HUES6 (cell line): ENCODE data around the gene PODXL.
"Not testable (repeated sequence)": the region's sequence is repeated elsewhere in the genome, so short reads cannot be mapped to it uniquely, and the experiment has no call there.

Source experiments
- H3K27ac ChIP-seq: 2 replicates; pipeline ENCODE4 v1.7.0; 2013; ENCODE audit warnings: low read depth, mild to moderate bottlenecking, low read length, inconsistent platforms
- H3K27me3 ChIP-seq: 2 replicates; pipeline ENCODE4 v1.6.1; 2013; ENCODE audit warnings: low read length; ENCODE audit not compliant: control insufficient read depth, insufficient read depth
- H3K36me3 ChIP-seq: 2 replicates; pipeline ENCODE4 v1.6.1; 2013; ENCODE audit warnings: low read length; ENCODE audit not compliant: control insufficient read depth, insufficient read depth
- H3K4me1 ChIP-seq: 2 replicates; pipeline ENCODE4 v1.6.1; 2013; ENCODE audit warnings: low read length; ENCODE audit not compliant: control insufficient read depth, insufficient read depth
- H3K4me3 ChIP-seq: 2 replicates; pipeline ENCODE4 v1.5.1; 2013; ENCODE audit warnings: low read depth, low read length
- H3K9ac ChIP-seq: one replicate; pipeline ENCODE4 v1.6.1; 2013; ENCODE audit warnings: mild to moderate bottlenecking, low read length
- H3K9me3 ChIP-seq: 2 replicates; pipeline ENCODE4 v1.6.1; 2013; ENCODE audit warnings: low read depth, low read length; ENCODE audit not compliant: control insufficient read depth, insufficient read depth

Gene PODXL

GRCh38 chr7:131462715-131463114 lies 93.7 kb downstream of the PODXL start:
- not testable (repeated sequence) for H3K4me3 ChIP-seq, H3K9me3 ChIP-seq, H3K27ac ChIP-seq, H3K9ac ChIP-seq, H3K4me1 ChIP-seq, H3K27me3 ChIP-seq
- H3K36me3 ChIP-seq: peaks cover 39% of the 10 kb centered on the region

GRCh38 chr7:131462059-131462458 lies 94.4 kb downstream of the PODXL start:
- no peaks in the 10 kb centered on the region for H3K9me3 ChIP-seq
- peaks cover 33% of the 10 kb centered on the region for H3K36me3 ChIP-seq
- H3K9ac ChIP-seq: no peak overlapping the region
- no peaks in the 10 kb centered on the region for H3K27me3 ChIP-seq
- H3K27ac ChIP-seq: no peak overlapping the region
- no peak overlapping the region for H3K4me3 ChIP-seq
- H3K4me1 ChIP-seq: no peaks in the 10 kb centered on the region

- Histone ChIP-seq H3K36me3 (peaks cover 16% of the 10 kb centered on the region; the same call in 1 of the 2 replicates), H3K4me3 (no peak overlapping the region), H3K4me1 (no peaks in the 10 kb centered on the region), H3K9ac (no peak overlapping the region), H3K27me3 (no peaks in the 10 kb centered on the region), H3K27ac (peak overlapping the region; percentile 4; the same call in 1 of the 2 replicates), H3K9me3 (no peaks in the 10 kb centered on the region)
These were observed 97.2 kb downstream of the PODXL start for GRCh38 chr7:131459256-131459655.

GRCh38 chr7:131456338-131456737 lies 100.1 kb downstream of the PODXL start:
- H3K4me3 ChIP-seq: no peak overlapping the region
- no peaks in the 10 kb centered on the region for H3K27me3 ChIP-seq
- no peak overlapping the region for H3K9ac ChIP-seq
- no peak overlapping the region for H3K27ac ChIP-seq
- H3K9me3 ChIP-seq: no peaks in the 10 kb centered on the region
- no peaks in the 10 kb centered on the region for H3K36me3 ChIP-seq
- H3K4me1 ChIP-seq: no peaks in the 10 kb centered on the region

DNA sequence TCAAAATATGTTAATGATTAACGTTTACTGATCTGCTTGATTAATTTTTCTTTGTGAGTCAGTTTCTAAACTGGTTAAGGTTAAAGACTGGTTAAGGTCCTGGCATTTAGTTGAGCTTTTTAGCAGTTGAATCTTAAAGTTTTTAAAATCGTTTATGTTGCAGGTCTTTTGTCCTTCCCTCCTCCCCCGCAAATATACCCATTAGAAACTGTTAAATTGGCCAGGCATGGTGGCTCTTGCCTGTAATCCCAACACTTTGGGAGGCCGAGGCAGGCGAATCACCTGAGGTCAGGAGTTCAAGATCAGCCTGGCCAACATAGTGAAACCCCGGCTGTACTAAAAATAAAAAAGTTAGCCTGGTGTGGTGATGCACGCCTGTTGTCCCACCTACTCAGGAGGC lies 100.9 kb downstream of the PODXL start:
- no peaks in the 10 kb centered on the region for H3K4me1 ChIP-seq
- no peak overlapping the region for H3K9ac ChIP-seq
- H3K27ac ChIP-seq: 0 out of 2 replicates have a peak overlapping the region, but pooled peaks have one; percentile 8
- no peaks in the 10 kb centered on the region; the same call in 1 of the 2 replicates for H3K36me3 ChIP-seq
- H3K27me3 ChIP-seq: no peaks in the 10 kb centered on the region
- no peaks in the 10 kb centered on the region for H3K9me3 ChIP-seq
- H3K4me3 ChIP-seq: no peak overlapping the region

DNA sequence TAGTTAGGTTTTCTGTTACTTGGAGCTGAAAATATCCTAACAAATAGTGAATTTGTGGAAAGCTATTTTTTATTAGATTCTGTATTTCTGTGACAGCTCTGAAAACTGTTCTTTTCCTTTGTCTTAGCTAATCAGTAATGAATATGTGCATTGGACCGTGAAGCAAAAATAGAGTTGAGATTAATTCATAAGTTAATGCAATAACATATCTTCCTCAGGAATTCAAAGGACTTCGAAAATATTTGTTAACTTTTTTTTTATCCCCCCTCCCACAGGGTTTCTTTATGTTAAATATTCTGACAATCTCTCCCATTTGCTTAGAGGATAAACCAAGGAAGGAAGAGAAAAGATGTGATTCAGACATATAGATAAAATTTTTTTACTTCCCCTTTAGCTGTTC lies 101.4 kb downstream of the PODXL start:
- Histone ChIP-seq H3K36me3 (peaks cover under 1% of the 10 kb centered on the region; the same call in 1 of the 2 replicates), H3K4me1 (no peaks in the 10 kb centered on the region), H3K9ac (no peak overlapping the region), H3K27ac (no peak overlapping the region), H3K4me3 (no peak overlapping the region), H3K27me3 (no peaks in the 10 kb centered on the region), H3K9me3 (no peaks in the 10 kb centered on the region)

DNA sequence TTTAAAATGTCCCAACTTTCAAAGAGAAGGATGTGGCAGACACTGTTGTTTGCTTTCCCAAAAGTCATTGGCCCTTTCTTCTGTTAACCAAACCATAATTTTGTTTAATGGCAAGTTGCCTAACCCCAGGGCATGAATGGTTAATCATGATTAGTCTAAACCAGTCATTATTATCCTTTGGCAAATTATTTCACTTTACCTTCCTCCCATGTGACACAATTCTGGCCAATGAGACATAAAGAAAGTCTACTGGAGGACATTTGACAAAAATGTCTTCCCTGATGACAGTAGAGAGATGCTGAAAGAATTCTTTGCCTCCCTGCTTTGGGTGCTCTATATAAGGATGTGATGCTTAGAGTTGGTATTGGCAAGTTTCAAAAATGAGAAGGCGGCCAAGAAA lies 101.9 kb downstream of the PODXL start:
- no peak overlapping the region for H3K27ac ChIP-seq
- no peak overlapping the region for H3K4me3 ChIP-seq
- H3K4me1 ChIP-seq: no peaks in the 10 kb centered on the region
- no peak overlapping the region for H3K9ac ChIP-seq
- H3K27me3 ChIP-seq: no peaks in the 10 kb centered on the region
- H3K9me3 ChIP-seq: no peaks in the 10 kb centered on the region
- H3K36me3 ChIP-seq: peaks cover 6% of the 10 kb centered on the region; the same call in 1 of the 2 replicates
